Fibroblast of lung (primary cell): Measurements from ENCODE around the gene C2orf49. TPM values are rescaled to one million over a fixed set of nuclear protein-coding genes. Genes with fewer than 3 reads are reported as not detected.

Experiments used
- DNase-seq, 2 donors: peaks; one replicate each; pipeline versions ENCODE4 v3.0.0 to v3.0.0-alpha.2; 2010; ENCODE audit warnings: low read depth in 2 of 2
- H2AFZ ChIP-seq: 2 replicates; pipeline ENCODE4 v1.5.1; 2012; ENCODE audit warnings: low read length, control low read depth, inconsistent platforms
- H3K27ac ChIP-seq: 2 replicates; pipeline ENCODE4 v1.5.1; 2011; ENCODE audit warnings: low read length, control low read depth; ENCODE audit not compliant: insufficient read depth
- H3K27me3 ChIP-seq: 2 replicates; pipeline ENCODE4 v1.5.1; 2011; ENCODE audit warnings: mild to moderate bottlenecking, low read length; ENCODE audit not compliant: control insufficient read depth, insufficient read depth
- H3K36me3 ChIP-seq: 2 replicates; pipeline ENCODE4 v1.5.1; 2011; ENCODE audit warnings: low read length; ENCODE audit not compliant: control insufficient read depth, insufficient read depth
- H3K4me1 ChIP-seq: 2 replicates; pipeline ENCODE4 v1.5.1; 2011; ENCODE audit warnings: low read length; ENCODE audit not compliant: control insufficient read depth, insufficient read depth; ENCODE audit errors: extremely low read depth
- H3K4me2 ChIP-seq: 2 replicates; pipeline ENCODE4 v1.5.1; 2011; ENCODE audit warnings: low read length, control low read depth; ENCODE audit not compliant: insufficient read depth; ENCODE audit errors: extremely low read depth
- H3K4me3 ChIP-seq, 4 experiments: fragments of 200-600 bp in 1 of 4; sonication (generic) in 1 of 4; replicated peaks in 1 of 4; 2 replicates each; pipeline ENCODE4 v1.5.1; 2011 to 2016; ENCODE audit warnings: low read length in 4 of 4, low read depth in 3 of 4, mild to moderate bottlenecking in 3 of 4, control low read depth in 2 of 4, inconsistent platforms in 1 of 4, mixed read lengths in 1 of 4; ENCODE audit not compliant: insufficient read depth in 1 of 4; ENCODE audit errors: control extremely low read depth in 1 of 4
- H3K79me2 ChIP-seq: 2 replicates; pipeline ENCODE4 v1.5.1; 2012; ENCODE audit warnings: mild to moderate bottlenecking, low read length, inconsistent platforms; ENCODE audit not compliant: control insufficient read depth, insufficient read depth
- H3K9ac ChIP-seq: 2 replicates; pipeline ENCODE4 v1.5.1; 2011; ENCODE audit warnings: mild to moderate bottlenecking, low read length, control low read depth; ENCODE audit not compliant: insufficient read depth
- H3K9me3 ChIP-seq: 2 replicates; pipeline ENCODE4 v1.5.1; 2012; ENCODE audit warnings: low read depth, low read length; ENCODE audit not compliant: control insufficient read depth, insufficient read depth
- H4K20me1 ChIP-seq: 2 replicates; pipeline ENCODE4 v1.5.1; 2011; ENCODE audit warnings: low read length; ENCODE audit not compliant: control insufficient read depth, insufficient read depth; ENCODE audit errors: extremely low read depth
- CTCF ChIP-seq, 2 donors: IDR thresholded peaks in 1 of 2; conservative IDR thresholded peaks in 1 of 2; 1 replicate in 1 of 2; 2 replicates in 1 of 2; pipeline ENCODE4 v1.5.1; 2011 to 2012; ENCODE audit warnings: low read length in 2 of 2, control low read depth in 1 of 2, inconsistent platforms in 1 of 2, low read depth in 1 of 2, mild to moderate bottlenecking in 1 of 2
- EZH2 ChIP-seq: IDR thresholded peaks from 2 replicates; pipeline ENCODE4 v1.5.1; 2012; ENCODE audit warnings: low read length, control low read depth, mild to moderate bottlenecking; ENCODE audit errors: missing control alignments
- polyA plus RNA-seq, 2 donors: library from polyadenylated mRNA; depleted of rRNA in 1 of 2; stranded (reverse) in 1 of 2; unstranded in 1 of 2; fragments of >200 nt; gene quantifications; 2 replicates each; pipeline ENCODE4 v1.2.1, GENCODE V29; 2011 to 2012; ENCODE audit warnings: missing spikeins in 1 of 2
- total RNA-seq: library from RNA; depleted of rRNA; stranded (reverse); fragments of >200 nt; gene quantifications from 2 replicates; pipeline ENCODE4 v1.2.1, GENCODE V29; 2014

The C2orf49 gene
- total and polyA plus RNA-seq, 2 donors (not counting 1 experiment from before 2014, with no cell fraction given): 20.9 to 28.4 TPM

GRCh38 chr2:105373344-105373781 lies 36.0 kb downstream of the C2orf49 start:
- peak; percentile 68 to 83 for DNase-seq

DNA sequence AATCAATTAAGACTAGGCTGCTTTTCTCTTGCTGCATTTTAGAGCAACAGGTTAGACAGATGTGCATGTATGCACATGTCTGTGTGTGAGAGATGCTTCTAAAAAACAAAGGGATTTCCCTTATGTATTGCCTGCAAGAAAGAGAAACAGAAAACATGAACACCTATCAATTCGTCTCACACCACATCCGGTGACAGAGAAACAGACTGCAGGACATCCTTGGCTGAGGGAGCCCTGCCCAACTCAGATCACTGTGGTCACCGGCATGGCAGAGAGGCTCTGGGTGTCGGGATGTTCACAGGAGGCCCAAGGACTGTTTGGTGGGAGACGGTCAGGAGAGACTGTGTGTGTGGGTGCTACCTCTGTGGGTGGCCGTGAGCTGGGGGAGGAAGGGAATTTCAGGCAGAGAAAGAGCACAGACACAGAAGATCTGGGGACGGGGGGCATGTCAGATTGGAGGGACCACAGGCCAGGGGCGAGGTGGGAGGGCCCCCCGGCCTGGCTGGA lies 36.6 kb downstream of the C2orf49 start:
- H3K27ac ChIP-seq: peak overlapping the region; percentile 88
- no peaks in the 10 kb centered on the region for H3K9me3 ChIP-seq
- no peak overlapping the region for H3K9ac ChIP-seq
- H3K27me3 ChIP-seq: no peaks in the 10 kb centered on the region
- no peak overlapping the region for H2AFZ ChIP-seq
- DNase-seq: no peak
- no peak overlapping the region for H3K4me2 ChIP-seq
- peaks cover 55% of the 10 kb centered on the region for H3K79me2 ChIP-seq
- no peaks in the 10 kb centered on the region for H4K20me1 ChIP-seq
- peaks cover 57% of the 10 kb centered on the region for H3K4me1 ChIP-seq
- H3K36me3 ChIP-seq: peaks cover 27% of the 10 kb centered on the region
- no peak for TF ChIP-seq CTCF (conservative IDR thresholded peaks at IDR 0.05 in 1 of 2, IDR thresholded peaks at IDR 0.05 in 1 of 2; ENCODE audit: low read depth in 1 of 2, low read length in 2 of 2)
- no peak for TF ChIP-seq EZH2
- no peak overlapping the region for H3K4me3 ChIP-seq

More at GRCh38 chr2:105373344-105373781, 36.0 kb downstream of the C2orf49 start:
- Histone ChIP-seq H3K4me1 (peaks cover 52% of the 10 kb centered on the region), H2AFZ (no peak overlapping the region), H3K4me2 (no peak overlapping the region), H3K9me3 (no peaks in the 10 kb centered on the region), H3K27me3 (no peaks in the 10 kb centered on the region), H4K20me1 (no peaks in the 10 kb centered on the region), H3K36me3 (peaks cover 28% of the 10 kb centered on the region), H3K4me3 (no peak overlapping the region), H3K9ac (no peak overlapping the region), H3K79me2 (peaks cover 52% of the 10 kb centered on the region), H3K27ac (peak overlapping the region; percentile 88)
- TF ChIP-seq EZH2: no peak
- TF ChIP-seq CTCF (conservative IDR thresholded peaks at IDR 0.05 in 1 of 2, IDR thresholded peaks at IDR 0.05 in 1 of 2; ENCODE audit: low read depth in 1 of 2, low read length in 2 of 2): no peak

GRCh38 chr2:105375001-105375561 lies 37.7 kb downstream of the C2orf49 start:
- Histone ChIP-seq H2AFZ (no peak overlapping the region), H3K4me1 (peaks cover 55% of the 10 kb centered on the region), H3K27ac (peak overlapping the region; percentile 92), H4K20me1 (no peaks in the 10 kb centered on the region), H3K36me3 (peaks cover 27% of the 10 kb centered on the region), H3K9ac (peak overlapping the region; percentile 54), H3K4me3 (no peak overlapping the region), H3K4me2 (no peak overlapping the region), H3K27me3 (no peaks in the 10 kb centered on the region), H3K79me2 (peaks cover 58% of the 10 kb centered on the region), H3K9me3 (no peaks in the 10 kb centered on the region)
- TF ChIP-seq CTCF (conservative IDR thresholded peaks at IDR 0.05 in 1 of 2, IDR thresholded peaks at IDR 0.05 in 1 of 2; ENCODE audit: low read depth in 1 of 2, low read length in 2 of 2) (no peak), EZH2 (no peak)
- DNase-seq: peak; percentile 78 to 95
